Superior temporal gyrus (tissue), 1 donor: Measurements from ENCODE around the gene CACHD1.

Experiments
- DNase-seq: peaks from one replicate; pipeline ENCODE4 v3.0.0-alpha.2; 2016; ENCODE audit errors: extremely low spot score

CACHD1 gene

DNA sequence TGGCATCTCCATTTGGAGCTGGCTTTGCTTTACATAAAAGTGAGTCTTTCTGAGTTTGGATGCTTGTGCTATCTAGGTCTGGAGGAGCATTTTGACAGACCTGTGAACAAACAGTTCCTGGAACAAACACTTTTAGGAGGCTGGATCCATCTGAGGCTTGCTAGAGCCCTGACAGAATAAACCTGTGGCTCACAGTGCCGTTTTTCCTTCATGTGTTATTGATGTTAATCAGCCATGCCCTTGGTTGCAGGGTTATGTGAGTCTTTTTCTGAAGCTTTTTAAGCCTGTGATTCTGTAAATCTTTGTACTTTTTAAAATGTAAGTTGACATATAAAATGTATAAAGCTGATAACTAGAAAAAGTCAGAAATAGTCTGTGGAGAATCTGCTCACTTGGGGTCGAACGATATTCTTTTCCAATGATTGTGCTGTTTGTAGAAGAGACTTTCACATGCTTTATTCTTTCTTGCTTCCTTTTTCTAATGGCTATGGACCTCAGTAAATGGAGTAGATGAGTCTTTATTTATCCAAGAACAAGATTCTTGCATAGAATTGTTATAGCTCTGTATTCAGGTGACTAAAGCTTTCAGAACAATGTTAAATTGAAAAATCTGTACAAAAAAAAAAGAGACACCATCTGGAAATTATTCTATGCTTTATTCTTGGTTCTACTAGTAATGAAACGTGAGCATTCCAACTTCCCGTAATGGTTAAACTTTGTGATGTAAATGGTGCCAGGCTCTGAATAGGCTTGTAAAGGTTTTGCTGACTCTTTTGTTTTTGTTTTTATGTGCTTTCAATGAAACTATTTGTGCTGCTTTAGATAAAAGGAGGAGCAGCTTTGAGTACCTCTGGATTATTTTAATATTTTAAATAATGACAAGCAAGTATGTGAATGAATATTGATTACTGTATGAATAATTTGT lies 53.7 kb downstream of the CACHD1 start:
- DNase-seq, result no peak

GRCh38 chr1:64524614-64525013 lies 54.7 kb downstream of the CACHD1 start:
- no peak for DNase-seq

DNA sequence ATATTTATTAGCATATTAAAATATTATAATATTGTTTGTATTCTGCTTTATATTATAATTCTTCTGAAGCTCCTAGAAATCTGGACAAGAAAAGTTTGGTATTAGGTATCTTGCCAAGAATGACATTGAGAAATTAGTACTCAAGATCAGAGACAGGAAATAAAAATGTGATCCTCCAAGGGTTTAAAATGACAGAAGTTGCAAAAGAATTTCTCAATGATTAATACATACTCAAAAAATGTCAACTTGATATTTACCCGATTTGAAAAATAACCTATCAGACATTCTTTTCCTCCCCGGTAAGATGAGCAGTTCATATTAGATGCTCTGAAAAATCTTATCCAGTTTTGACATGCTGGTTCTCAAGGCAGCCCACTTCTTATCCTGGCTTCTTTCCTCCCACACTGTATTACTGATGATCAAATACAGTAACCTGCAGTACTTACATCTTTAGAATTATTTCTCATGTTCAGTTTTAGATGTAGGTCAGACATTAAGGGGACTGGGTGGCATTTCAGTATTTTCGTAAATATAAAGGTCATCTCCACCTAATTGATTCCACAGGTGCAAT lies 55.3 kb downstream of the CACHD1 start:
- DNase-seq, result no peak

DNA sequence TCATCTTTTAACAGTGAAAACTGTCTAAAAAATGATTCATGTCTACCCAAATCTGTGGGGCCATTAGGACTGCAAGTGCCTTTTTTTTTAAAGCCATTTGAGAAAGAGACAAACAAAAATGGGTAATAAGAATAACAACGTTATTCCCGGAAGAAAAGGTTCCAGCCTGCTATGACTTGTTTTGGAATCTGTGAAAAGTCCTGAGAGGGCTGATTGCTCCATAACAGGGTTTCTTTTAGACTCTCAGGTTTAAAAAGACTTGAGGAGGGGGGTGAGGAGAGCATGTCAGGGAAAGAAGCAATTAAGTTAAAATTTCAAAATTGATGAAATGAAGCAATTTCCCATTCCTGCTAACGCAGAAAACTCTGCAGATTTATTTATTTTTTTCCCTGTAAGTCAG lies 56.4 kb downstream of the CACHD1 start:
- DNase-seq, result no peak

GRCh38 chr1:64527165-64527564 lies 57.2 kb downstream of the CACHD1 start:
- DNase-seq, result no peak

GRCh38 chr1:64527786-64528185 lies 57.9 kb downstream of the CACHD1 start:
- DNase-seq, result no peak

DNA sequence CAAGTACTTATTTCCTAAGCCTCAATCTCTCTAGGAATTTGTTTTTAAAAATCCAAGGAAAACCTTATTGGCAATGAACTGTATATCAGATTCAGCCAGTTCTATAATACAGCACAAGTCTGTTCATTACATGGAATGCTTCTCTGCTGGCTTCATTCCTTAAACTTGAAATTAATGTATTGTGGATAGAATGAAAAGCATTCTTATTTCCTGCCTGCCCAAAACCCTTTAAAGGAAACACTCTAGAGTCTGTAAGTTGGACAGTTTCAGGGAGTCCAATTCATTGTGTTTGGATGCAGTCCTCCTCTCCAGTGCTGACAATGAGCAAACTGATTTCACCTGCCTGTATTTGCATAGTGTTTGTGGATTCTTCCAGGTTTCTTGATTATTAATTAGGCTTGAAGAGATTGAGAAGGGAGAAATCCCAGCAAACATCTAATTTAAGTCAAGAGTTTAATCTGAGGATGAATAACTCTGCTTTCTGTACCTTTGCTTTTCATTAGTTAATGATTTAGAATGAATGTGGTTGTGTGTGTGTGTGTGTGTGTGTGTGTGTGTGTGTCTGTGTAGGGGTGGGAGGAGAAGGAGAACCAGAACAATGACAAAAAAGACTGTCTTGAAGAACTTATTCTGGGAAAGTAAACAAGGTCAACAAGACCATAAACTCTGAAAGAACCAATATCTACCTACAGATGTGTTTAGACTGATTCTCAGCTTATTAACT lies 61.2 kb downstream of the CACHD1 start:
- DNase-seq, result no peak

- no peak for DNase-seq
Measured at GRCh38 chr1:64532646-64533045, 62.7 kb downstream of the CACHD1 start.

DNA sequence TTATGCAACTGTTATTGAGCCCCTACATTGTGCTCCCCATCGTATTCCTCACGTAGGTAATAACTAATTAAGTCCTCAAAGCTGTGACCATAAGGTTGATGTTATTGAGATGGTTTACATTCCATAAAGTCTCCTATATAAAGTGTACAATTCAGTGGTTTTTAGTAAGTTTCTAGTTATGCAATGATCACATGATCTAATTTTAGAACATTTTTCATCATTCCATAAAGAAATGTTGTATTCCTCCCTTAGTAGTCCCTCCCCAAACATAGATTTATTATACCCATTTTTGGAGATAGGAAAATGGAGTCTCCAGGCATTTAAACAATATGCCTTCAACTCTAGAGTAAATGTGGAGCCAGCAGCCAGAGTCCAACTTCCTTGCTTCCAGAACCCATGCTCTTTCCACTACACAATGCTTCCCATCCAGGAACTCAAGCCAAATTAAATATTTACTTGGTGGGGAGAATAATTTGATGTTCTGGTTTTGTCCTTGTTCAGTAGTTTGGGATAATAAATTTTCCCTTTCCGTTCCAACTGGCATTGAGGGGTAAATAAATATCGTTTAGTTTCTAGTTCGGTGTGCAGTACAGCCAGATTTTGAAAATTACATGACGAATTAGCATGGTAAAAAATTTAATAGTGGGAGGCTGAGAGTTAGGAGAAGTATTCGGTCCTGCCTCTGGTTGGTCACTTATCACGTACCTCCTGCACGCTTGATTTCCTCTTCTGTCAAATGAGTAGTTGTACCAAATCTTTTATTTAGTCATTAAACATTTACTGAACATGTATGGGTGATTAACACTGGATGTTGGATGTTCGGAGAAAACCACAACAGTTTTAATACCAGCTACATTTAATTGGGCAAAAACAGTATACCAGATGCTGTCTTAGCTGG lies 66.3 kb downstream of the CACHD1 start:
- no peak for DNase-seq

- no peak for DNase-seq
Measured at GRCh38 chr1:64536836-64537490, 67.0 kb downstream of the CACHD1 start.

DNA sequence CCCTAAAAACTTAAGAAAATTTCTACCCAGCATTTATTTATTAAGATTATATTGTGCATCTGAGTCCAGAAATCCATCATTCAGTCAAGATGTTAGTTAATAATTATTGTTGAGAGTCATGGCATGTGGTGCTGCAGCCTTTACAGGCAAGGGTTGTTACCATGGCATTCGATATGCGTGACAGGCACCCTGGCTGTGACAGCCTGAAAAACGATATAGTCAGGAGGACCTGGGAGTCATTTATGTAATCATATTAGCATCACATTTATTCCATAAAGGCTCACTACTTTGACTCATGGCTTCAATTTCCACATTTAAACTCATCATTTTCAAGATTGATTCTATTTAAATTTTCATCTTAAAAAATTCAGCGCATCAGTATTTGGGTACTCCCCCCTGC lies 68.0 kb downstream of the CACHD1 start:
- no peak for DNase-seq

DNA sequence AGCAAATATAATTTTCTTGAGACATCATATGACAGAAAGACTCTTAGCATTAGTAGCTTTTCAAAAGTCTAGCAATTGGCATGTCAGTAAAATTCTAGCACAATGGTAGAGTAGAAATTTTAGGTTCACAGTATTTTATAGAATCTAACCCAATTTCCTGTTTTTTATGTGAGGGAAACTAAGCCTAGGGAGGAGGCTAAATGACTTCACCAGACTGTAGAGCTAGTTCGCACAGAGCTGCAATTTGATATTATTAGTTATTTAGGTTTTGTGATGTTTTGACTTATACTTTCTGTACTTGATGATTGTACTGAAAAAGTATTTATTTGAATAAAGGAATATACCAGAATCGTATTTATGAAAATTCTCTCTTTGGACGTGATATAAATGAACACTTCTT lies 68.5 kb downstream of the CACHD1 start:
- no peak for DNase-seq

DNA sequence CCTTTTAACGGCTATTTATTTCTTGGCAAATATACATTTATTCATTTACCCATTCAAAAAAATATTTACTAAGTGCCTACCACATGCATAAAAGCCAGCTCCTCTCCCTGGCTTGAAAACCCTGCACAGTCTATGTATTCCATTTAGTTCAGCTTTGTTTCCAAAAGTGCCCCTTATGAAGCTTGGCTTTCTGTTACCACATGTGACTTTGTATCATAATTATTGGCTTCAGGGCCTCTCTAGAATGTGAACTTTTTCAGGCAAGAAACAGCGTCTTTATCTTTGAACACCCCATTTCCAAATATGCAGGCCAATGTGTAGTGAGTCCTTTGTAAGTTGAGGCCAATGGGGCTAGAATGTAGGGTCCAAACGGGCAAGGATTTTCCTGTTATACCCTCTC lies 69.4 kb downstream of the CACHD1 start:
- DNase-seq, result no peak

DNA sequence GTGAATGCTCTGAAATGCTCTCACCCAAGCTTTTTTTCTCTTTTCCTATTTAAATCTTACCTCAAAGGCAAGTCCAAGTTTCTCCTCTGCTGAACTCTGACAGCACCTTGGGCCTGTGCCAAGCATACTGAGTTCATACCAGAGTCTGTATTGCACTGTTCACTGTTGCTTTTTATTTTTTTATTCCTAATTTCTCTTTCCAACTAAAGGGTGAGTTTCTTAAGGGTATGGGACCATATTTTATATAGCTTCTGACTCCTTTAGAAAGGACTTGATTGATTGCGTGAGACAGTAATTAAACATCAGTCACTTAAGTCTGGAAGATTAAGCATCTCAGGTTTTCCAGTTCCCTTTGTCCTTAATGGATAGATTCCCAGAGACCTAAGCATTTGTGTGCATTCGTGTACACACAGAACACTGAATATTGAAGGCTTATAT lies 69.9 kb downstream of the CACHD1 start:
- peak; percentile 14 for DNase-seq

GRCh38 chr1:64540265-64540791 lies 70.4 kb downstream of the CACHD1 start:
- peak; percentile 10 for DNase-seq

GRCh38 chr1:64542118-64542517 lies 72.2 kb downstream of the CACHD1 start:
- DNase-seq, result no peak

GRCh38 chr1:64543831-64544230 lies 73.9 kb downstream of the CACHD1 start:
- DNase-seq, result no peak

- no peak for DNase-seq
Measured at GRCh38 chr1:64545118-64545843, 75.4 kb downstream of the CACHD1 start.

- DNase-seq, result no peak
Measured at GRCh38 chr1:64546013-64546412, 76.1 kb downstream of the CACHD1 start.
